ENCODE data around the gene PLA2G2C.

Gene PLA2G2C

DNA sequence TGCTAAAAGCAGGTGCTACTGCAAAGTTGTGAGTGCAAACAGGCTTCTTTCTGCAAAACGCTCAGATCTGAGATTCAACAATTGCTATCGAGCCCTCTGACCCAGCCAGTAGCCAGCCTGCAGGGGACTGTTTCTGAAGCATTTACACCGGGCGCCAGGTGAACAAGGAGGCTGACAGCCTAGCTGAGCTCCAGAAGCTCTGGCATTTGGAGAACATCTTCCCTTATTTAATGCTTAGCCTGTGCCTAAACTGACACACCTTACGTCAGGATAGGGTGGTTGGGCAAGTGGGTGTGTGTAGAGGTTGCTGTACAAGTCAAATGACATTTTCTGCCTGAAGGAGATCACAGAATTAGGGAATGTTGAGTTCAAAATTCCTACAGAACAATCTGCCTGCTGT, 15.8 kb upstream of the PLA2G2C start:
- DNase-seq: no peak

GRCh38 chr1:20200966-20201365, 14.6 kb upstream of the PLA2G2C start:
- DNase-seq: no peak

- DNase-seq: no peak
These were observed 13.5 kb upstream of the PLA2G2C start for GRCh38 chr1:20199840-20200239.

GRCh38 chr1:20199403-20199802, 13.1 kb upstream of the PLA2G2C start:
- DNase-seq: no peak

- DNase-seq: no peak
These were observed 12.6 kb upstream of the PLA2G2C start for GRCh38 chr1:20198918-20199317.

DNA sequence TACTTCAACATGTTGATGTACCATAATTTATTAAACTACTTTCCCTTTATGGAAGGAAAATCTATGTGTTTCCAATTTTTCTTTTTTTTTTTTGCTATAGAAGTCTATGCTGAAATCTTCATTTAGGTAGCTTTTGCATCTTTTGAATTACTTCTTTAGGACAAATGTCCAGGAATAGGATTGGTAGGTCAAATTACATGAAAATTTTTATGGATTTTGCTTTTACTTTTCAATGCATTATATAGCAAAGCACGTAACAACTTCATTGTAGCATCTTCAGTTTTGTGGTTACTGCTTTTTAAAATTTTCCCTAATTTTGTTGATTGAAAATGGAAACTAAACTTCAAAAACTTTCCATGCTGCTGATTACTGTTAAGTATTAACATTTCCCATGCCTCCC, 12.0 kb upstream of the PLA2G2C start:
- DNase-seq: no peak

DNA sequence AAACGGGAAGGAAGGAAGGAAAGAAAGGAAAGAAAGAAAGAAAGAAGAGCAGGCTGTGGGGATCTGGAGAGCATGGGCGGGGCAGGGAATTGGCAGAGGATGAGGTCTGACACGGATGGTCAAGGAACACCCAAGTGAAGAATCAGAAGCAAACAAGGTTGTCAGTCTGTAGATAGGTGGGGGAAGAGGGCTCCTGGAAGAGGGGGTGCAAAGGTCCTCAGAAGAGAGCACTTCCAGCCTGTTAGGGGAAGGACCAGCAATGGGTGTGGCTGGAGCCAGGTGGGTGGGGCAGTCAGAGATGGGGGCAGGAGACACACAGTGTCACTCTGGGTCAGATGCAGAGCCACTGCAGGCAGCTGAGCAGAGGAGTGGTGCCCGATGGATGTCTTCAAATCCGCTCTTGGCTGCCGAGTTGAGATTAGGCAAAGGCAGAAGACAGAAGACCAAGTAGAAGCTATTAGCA, 11.0 kb upstream of the PLA2G2C start:
- no peak for DNase-seq

- DNase-seq: no peak
These were observed 9.1 kb upstream of the PLA2G2C start for GRCh38 chr1:20195462-20195780.

GRCh38 chr1:20194757-20195461, 8.6 kb upstream of the PLA2G2C start:
- DNase-seq: no peak

- peak; percentile 57 for DNase-seq
These were observed 7.9 kb upstream of the PLA2G2C start for GRCh38 chr1:20194224-20194623.

DNA sequence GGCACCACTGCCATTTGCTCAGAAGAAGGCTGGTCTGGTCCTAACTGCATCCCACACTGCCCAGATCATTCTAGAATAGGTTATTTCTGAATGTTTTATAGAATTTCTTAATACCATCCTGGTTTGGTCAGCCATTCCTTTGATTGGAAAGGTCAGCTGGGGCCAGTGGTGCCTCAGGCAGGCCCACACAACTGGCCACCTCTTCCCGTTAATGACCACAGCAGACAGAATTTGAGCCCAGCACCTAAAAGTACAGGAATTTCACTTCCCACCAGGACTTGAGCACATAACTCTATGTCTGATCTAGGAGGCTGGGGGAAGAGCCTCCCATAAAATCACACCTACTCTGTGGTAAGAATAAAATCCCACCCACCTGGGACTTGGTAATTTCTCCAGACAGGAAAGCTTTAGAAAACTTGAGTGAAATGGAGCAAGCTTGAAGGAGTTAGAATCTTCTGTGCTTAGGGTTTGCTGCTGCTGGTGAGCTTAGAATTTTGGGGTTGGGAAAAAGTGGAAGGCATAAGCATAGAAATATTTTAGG, 6.6 kb upstream of the PLA2G2C start:
- DNase-seq: no peak

DNA sequence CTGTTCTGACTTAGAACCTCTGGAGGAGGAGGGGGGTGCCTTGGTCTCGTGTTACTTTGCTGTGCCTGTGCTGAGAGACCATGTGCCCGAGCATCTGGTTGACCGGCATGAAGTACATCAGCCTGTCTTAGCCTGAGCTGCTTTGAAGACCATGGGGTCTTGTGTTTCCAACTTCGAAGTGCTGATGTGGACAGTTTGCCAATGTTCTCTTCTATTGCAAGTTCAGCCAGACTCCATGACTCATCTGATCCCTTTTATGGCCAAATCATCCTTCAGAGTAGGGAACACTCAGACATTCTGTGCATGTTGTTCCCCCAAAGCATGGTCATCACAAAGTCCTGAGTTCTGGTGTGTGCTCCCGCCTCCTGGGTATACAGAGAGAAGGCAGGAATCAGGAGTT, 6.0 kb upstream of the PLA2G2C start:
- DNase-seq: no peak

DNA sequence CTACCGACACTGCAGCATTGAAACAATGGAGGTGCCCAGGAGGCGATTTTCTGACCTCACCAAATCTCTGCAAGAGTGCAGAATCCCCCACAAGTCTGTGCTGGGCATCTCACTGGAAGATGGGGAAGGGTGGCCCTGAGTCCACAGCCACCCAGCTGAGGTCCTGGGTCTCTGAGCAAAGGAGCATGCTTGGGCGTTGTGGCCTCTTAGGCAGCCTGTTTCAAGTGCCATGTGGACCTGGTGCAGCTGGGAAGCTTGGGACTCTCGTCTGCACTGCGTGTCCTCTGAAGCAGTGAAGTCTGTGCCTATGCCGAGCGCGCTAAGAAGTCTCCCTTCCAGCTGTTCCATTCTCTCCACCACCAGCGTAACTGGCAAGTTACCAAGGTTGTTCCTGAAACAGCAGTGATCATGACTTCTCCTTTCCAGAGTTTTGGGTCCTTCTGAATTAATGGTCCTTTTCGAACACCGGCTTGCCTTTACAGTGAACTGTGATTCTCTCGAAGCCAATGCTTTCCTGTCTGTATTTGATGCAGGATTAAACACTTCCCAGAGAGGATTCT, 5.0 kb upstream of the PLA2G2C start:
- DNase-seq: no peak

DNA sequence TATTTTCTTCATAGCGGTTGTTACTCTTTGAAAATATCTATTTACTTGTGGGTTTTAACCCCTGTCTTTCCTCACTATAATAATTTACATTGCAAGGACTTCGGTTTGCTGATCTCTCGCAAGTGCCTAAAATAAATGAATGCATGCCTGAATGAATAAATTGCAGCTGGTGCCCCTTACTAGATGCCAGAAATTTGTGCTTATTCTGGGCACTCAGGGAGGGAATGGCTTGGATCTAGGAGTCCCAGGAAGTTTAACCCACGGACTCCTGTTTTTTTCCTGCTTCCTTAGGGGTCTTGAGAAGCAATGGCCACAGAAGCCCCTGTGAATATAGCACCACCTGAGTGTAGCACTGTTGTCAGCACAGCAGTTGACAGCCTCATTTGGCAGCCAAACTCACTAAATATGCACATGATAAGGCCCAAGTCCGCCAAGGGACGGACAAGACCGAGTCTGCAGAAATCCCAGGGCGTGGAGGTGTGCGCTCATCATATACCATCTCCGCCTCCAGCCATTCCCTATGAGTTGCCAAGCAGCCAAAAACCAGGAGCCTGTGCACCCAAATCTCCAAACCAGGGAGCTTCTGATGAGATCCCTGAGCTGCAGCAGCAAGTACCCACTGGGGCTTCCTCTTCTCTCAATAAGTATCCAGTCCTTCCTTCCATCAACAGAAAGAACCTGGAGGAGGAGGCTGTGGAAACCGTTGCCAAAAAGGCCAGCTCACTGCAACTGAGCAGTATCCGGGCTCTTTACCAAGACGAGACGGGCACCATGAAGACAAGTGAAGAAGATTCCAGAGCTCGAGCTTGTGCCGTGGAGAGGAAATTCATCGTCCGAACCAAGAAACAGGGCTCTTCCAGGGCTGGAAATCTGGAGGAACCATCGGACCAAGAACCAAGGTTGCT, 4.2 kb upstream of the PLA2G2C start:
- no peak for DNase-seq

DNA sequence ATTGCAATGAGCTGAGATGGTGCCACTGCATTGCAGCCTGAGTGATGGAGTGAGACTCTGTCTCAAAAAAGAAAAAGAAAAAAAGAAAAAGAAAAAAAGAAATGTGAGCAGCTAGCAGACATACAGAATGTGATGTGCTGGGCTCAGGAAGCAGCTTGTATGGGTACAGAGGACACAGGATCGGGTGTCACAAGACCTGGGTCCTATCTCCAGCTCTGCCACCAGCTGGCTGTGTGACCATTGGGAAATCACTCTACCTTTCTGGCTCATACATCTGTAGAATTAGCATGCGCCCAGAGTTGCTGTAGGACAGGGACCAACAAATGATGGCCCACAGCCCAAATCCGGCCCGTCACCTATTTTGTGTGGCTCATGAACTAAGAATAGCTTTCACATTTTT, 3.3 kb upstream of the PLA2G2C start:
- no peak for DNase-seq

DNA sequence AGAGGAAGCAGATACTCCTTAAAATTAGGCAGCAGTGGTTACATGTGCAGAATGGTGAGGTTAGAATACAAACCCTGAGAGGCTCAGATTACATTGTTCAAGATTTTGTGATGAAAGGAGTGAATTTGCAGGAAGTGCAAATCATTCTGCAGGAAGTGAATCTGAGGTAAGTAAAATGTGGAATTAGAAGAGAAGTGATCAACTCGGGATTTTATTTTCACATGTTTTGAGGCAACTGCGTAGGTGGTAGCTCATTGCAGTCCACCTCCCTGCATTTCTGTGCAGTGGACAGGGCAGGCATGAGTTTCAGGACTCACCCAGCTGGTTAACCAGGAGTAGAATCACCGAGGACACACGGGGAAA, 2.1 kb upstream of the PLA2G2C start:
- DNase-seq: no peak

DNA sequence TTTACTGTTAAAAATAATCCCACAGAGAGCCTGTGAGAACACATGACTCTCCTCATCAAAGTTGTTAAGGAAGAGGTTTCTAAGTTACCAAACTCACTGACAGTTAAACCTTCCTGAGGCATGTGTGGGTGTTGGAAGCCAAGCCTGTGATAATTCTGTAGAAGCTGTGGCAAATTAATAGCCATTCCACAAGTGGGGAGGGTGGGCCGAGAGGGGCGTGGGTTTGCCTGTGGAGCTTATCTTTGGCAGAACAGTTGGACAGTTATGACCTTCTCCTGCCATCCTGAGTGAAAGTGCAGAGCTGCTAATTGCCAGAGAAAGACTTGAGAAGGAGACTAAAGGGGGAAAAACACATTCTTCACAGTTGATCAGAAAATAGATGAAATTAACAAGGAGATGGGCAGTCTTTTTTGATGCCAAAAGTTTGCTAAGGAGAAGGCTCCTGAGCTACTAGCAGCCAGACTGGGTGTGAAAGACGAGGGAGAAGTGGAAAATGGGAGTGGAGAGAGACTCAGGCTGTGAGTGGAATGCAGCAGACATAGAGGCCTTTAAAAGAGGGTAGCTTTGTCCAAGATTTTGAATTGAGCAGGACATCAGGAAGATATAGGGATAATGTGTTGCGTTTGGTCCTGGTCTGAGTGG, 1.6 kb upstream of the PLA2G2C start:
- no peak for DNase-seq

GRCh38 chr1:20187103-20187812, 940 bp upstream of the PLA2G2C start:
- DNase-seq: no peak

GRCh38 chr1:20184997-20185833, 1.1 kb downstream of the PLA2G2C start:
- no peak for DNase-seq

DNA sequence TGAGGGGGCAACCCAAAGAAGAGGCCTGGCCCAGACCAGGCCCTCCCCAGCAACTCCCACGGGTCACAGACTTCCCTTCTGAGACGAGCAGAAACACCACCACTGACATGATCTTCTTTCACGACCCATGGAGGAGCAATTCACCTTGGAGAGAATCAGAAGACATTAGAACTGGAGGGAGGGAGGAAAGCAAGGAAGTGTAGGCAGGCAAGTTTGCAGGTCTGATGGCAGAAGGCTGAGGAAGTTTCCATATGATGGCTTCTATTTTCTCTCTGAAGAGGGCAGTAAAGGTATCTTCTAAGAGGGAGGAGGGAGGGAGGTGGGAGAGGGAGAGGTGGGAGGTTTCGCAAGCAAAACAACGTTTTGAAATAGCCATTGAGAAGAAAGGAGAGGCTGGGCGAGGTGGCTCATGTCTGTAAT, 1.8 kb downstream of the PLA2G2C start:
- no peak for DNase-seq

GRCh38 chr1:20183616-20184271, 2.6 kb downstream of the PLA2G2C start:
- DNase-seq: no peak
